K562 (cell line): ENCODE measurements around the gene KRTAP9-7. TPM values are rescaled to one million over a fixed set of nuclear protein-coding genes. Genes with fewer than 3 reads are reported as not detected.

Experiments used
- ATAC-seq: fragments of 200-7000 bp; cut with Tn5 transposase; 3 replicates; pipeline ENCODE4 v1.9.1; 2020; ENCODE audit warnings: moderate library complexity
- BruUV-seq: library from RNA; stranded (reverse); fragments of 400-500 nt; replicated peaks from 2 replicates; lab custom pipeline; 2021; lab: Mats Ljungman, UMichigan
- CTCF ChIA-PET: fragments of 300-600 bp; formaldehyde crosslinking; extraction: SDS; loops from one replicate; lab custom pipeline; 2021; ENCODE audit warnings: low intra/inter-chr PET ratio; lab: Yijun Ruan, JAX
- POLR2A ChIA-PET: fragments of 300-600, 350-650 bp; sonication (Branson Sonifier 250); formaldehyde crosslinking; extraction: SDS; loops from one replicate; lab custom pipeline; 2021; ENCODE audit warnings: antibody characterized with exemption, inconsistent platforms; lab: Yijun Ruan, JAX
- DNase-seq, 4 experiments: peaks; one replicate each; pipeline versions ENCODE4 v3.0.0 to v3.0.0-alpha.2; 2011 to 2018; ENCODE audit warnings: low spot score in 3 of 4, mixed read lengths in 3 of 4; ENCODE audit errors: extremely low read depth in 1 of 4
- FAIRE-seq: peaks from 2 replicates; lab custom pipeline; 2011; peaks lifted over from hg19 to GRCh38; lab: Jason Lieb, UNC
- H2AFZ ChIP-seq: 2 replicates; pipeline ENCODE4 v1.6.0; 2011; ENCODE audit warnings: low read depth, low read length, control low read depth, inconsistent platforms
- H3K27ac ChIP-seq: fragments of 200-600 bp; 3 replicates; pipeline ENCODE4 v1.8.0; 2011; ENCODE audit warnings: low read depth, mild to moderate bottlenecking, control low read depth, inconsistent platforms, low read length, moderate library complexity, mixed read lengths; ENCODE audit errors: extremely low read depth
- H3K27me3 ChIP-seq, 2 experiments: fragments of 300-600 bp in 1 of 2; 2 replicates in 1 of 2; 3 replicates in 1 of 2; pipeline versions ENCODE4 v1.6.0 to v1.8.0; 2011; ENCODE audit warnings: inconsistent platforms in 2 of 2, low read length in 2 of 2, mild to moderate bottlenecking in 1 of 2, mixed read lengths in 1 of 2, moderate library complexity in 1 of 2; ENCODE audit not compliant: control insufficient read depth in 2 of 2, insufficient read depth in 2 of 2
- H3K36me3 ChIP-seq: fragments of 300-600 bp; 3 replicates; pipeline ENCODE4 v1.8.0; 2011; ENCODE audit warnings: mild to moderate bottlenecking, low read length, inconsistent platforms; ENCODE audit not compliant: control insufficient read depth, insufficient read depth
- H3K4me1 ChIP-seq, 2 experiments: fragments of 200-600 bp in 1 of 2; replicated peaks in 1 of 2; 2 replicates in 1 of 2; 3 replicates in 1 of 2; pipeline versions ENCODE4 v1.5.1 to v1.8.0; 2011; ENCODE audit warnings: inconsistent platforms in 2 of 2, low read length in 2 of 2, mild to moderate bottlenecking in 1 of 2, mixed read lengths in 1 of 2, moderate library complexity in 1 of 2; ENCODE audit not compliant: control insufficient read depth in 2 of 2, insufficient read depth in 2 of 2
- H3K4me2 ChIP-seq: 2 replicates; pipeline ENCODE4 v1.6.1; 2011; ENCODE audit warnings: low read length, control low read depth, inconsistent platforms, mixed read lengths; ENCODE audit not compliant: insufficient read depth
- H3K4me3 ChIP-seq: fragments of 200-600 bp; sonication (generic), shearing (Covaris generic); 2 replicates; pipeline ENCODE4 v1.5.1; 2016; ENCODE audit warnings: control low read depth, inconsistent platforms
- H3K79me2 ChIP-seq: fragments of 200-600 bp; 3 replicates; pipeline ENCODE4 v1.8.0; 2011; ENCODE audit warnings: low read length, inconsistent platforms; ENCODE audit not compliant: control insufficient read depth, insufficient read depth
- H3K9ac ChIP-seq, 2 experiments: 2 replicates each; pipeline versions ENCODE4 v1.6.0 to v1.6.1; 2011; ENCODE audit warnings: low read depth in 2 of 2, low read length in 2 of 2, control low read depth in 1 of 2, inconsistent platforms in 1 of 2, mild to moderate bottlenecking in 1 of 2, mixed read lengths in 1 of 2; ENCODE audit not compliant: insufficient read depth in 1 of 2
- H3K9me1 ChIP-seq: one replicate; pipeline ENCODE4 v1.6.0; 2011; ENCODE audit warnings: inconsistent platforms, mild to moderate bottlenecking, low read length, moderate library complexity; ENCODE audit not compliant: control insufficient read depth, insufficient read depth
- H3K9me3 ChIP-seq: replicated peaks from 2 replicates; pipeline ENCODE4 v1.5.1; 2011; ENCODE audit warnings: low read depth, low read length, inconsistent platforms; ENCODE audit not compliant: control insufficient read depth, insufficient read depth
- H4K20me1 ChIP-seq: replicated peaks from 2 replicates; pipeline ENCODE4 v1.6.1; 2011; ENCODE audit warnings: low read length, inconsistent platforms, mixed read lengths; ENCODE audit not compliant: control insufficient read depth, insufficient read depth
- CBX1 ChIP-seq: sonication (generic); IDR thresholded peaks from 2 replicates; pipeline ENCODE4 v1.6.1; 2016; ENCODE audit warnings: antibody characterized with exemption, low read depth, mild to moderate bottlenecking
- HDAC1 ChIP-seq, 2 experiments: fragments of 450-650 bp; IDR thresholded peaks; 2 replicates each; pipeline ENCODE4 v1.6.1; 2016 to 2017; ENCODE audit warnings: inconsistent platforms in 1 of 2, mild to moderate bottlenecking in 1 of 2, moderate library complexity in 1 of 2
- NRF1 ChIP-seq, 2 experiments: fragments of 450-650 bp; IDR thresholded peaks in 1 of 2; conservative IDR thresholded peaks in 1 of 2; 2 replicates each; pipeline ENCODE4 v1.6.1; 2014; ENCODE audit warnings: mild to moderate bottlenecking in 2 of 2
- PHF21A ChIP-seq: fragments of 450-650 bp; IDR thresholded peaks from 2 replicates; pipeline ENCODE4 v1.6.1; 2017; ENCODE audit warnings: low read depth, borderline replicate concordance
- POLR2B ChIP-seq: fragments of 450-650 bp; IDR thresholded peaks from 2 replicates; pipeline ENCODE4 v1.6.1; 2018; ENCODE audit warnings: low read depth; ENCODE audit not compliant: partially characterized antibody
- RBM15 ChIP-seq: fragments of 200-400 bp; formaldehyde crosslinking; IDR thresholded peaks from 2 replicates; pipeline ENCODE4 v1.6.1; 2018; ENCODE audit warnings: mild to moderate bottlenecking, low read length, moderate library complexity; ENCODE audit not compliant: insufficient read depth
- ZBTB43 ChIP-seq: sonication (generic); formaldehyde crosslinking; IDR thresholded peaks from 2 replicates; pipeline ENCODE4 v1.8.0; 2023; ENCODE audit warnings: mild to moderate bottlenecking, missing genetic modification reagents
- ZNF512 ChIP-seq: IDR thresholded peaks from 2 replicates; pipeline ENCODE4 v1.6.1; 2016; ENCODE audit warnings: missing genetic modification characterization, missing compliant biosample characterization
- WGBS: fragments of 100-300 bp; shearing (Covaris generic); methylation state at CpG from one replicate; pipeline ENCODE4 v1.1.6; 2016; ENCODE audit warnings: low coverage, mixed read lengths; ENCODE audit not compliant: insufficient coverage; ENCODE audit errors: missing lambda C conversion rate; 5-methylcytosine and 5-hydroxymethylcytosine counted together
- in situ Hi-C: fragments of 300-500 bp; cut with MboI; formaldehyde crosslinking; loops from 4 replicates; pipeline ENCODE4 v1.15.0; 2018; ENCODE audit warnings: inconsistent platforms, mixed read lengths
- intact Hi-C: fragments of 100-400 bp; cut with micrococcal nuclease; formaldehyde crosslinking; loops from 2 replicates; pipeline ENCODE4 v1.14.2; 2022
- polyA plus RNA-seq, 8 experiments: library from polyadenylated mRNA; depleted of rRNA in 4 of 8; stranded (reverse) in 5 of 8; unstranded in 3 of 8; fragments of >200 nt; fragmentation: Nextera tagmentation in 2 of 8; fragmentation: Illumina TruSeq in 1 of 8; extraction: Ambion mirVana in 2 of 8; extraction: Trizol in 1 of 8; gene quantifications; 2 replicates each; pipeline versions ENCODE4 v1.2.1 to v1.2.3, GENCODE V29; 2011 to 2014; ENCODE audit warnings: inconsistent platforms in 1 of 8, missing spikeins in 1 of 8
- total RNA-seq, 7 experiments: library from RNA; depleted of rRNA in 6 of 7; stranded (reverse); fragments of >200 nt in 6 of 7; fragmentation: Illumina TruSeq in 2 of 7; extraction: Trizol in 2 of 7; gene quantifications; 2 replicates each; pipeline versions ENCODE4 v1.2.1 to v1.2.3, GENCODE V29; 2011 to 2021; ENCODE audit warnings: low replicate concordance in 1 of 7

The KRTAP9-7 gene
- total and polyA plus RNA-seq, 9 of the 15 experiments (the other 6 are each of a cell fraction or from before 2014, with no cell fraction given): not detected

GRCh38 chr17:41230094-41230493 is 45.4 kb upstream of the KRTAP9-7 start:
- ChIA-PET POLR2A (interaction anchor here (0.7 kb wide), 1 partner anchor 84 kb away, joined by 3 read pairs; no protein-coding TSS in a partner anchor), CTCF (no interaction called here)
- Histone ChIP-seq H3K9ac (no peak overlapping the region), H3K79me2 (no peaks in the 10 kb centered on the region), H3K4me1 (no peaks in the 10 kb centered on the region), H3K4me2 (no peak overlapping the region), H3K36me3 (no peaks in the 10 kb centered on the region), H3K9me1 (no peaks in the 10 kb centered on the region), H4K20me1 (no peaks in the 10 kb centered on the region), H3K9me3 (no peaks in the 10 kb centered on the region), H3K4me3 (no peak overlapping the region), H3K27me3 (no peaks in the 10 kb centered on the region), H3K27ac (no peak overlapping the region), H2AFZ (no peak overlapping the region)
- FAIRE-seq (no peak), ATAC-seq (no peak), DNase-seq (no peak)
- intact Hi-C loops: no loop called here
- no TSS peak for BruUV-seq
- in situ Hi-C loops: no loop called here
- no peak for TF ChIP-seq CBX1
- peak; percentile 69 for TF ChIP-seq ZNF512 (tag)

GRCh38 chr17:41231731-41232130 is 43.8 kb upstream of the KRTAP9-7 start:
- no peaks in the 10 kb centered on the region for H3K4me1 ChIP-seq
- H3K27ac ChIP-seq: no peak overlapping the region
- H3K4me2 ChIP-seq: no peak overlapping the region
- WGBS: 0% methylated on average over 6 of the region's 6 CpGs
- no peaks in the 10 kb centered on the region for H3K27me3 ChIP-seq
- no peaks in the 10 kb centered on the region for H4K20me1 ChIP-seq
- H3K36me3 ChIP-seq: no peaks in the 10 kb centered on the region
- no TSS peak for BruUV-seq
- H2AFZ ChIP-seq: no peak overlapping the region
- no peaks in the 10 kb centered on the region for H3K9me3 ChIP-seq
- POLR2A ChIA-PET: no interaction called here
- TF ChIP-seq ZBTB43 (CRISPR knock-in tag) (no peak), POLR2B (no peak), NRF1 (conservative IDR thresholded peaks at IDR 0.05 in 1 of 2, IDR thresholded peaks at IDR 0.05 in 1 of 2) (no peak), PHF21A (no peak), RBM15 (no peak), HDAC1 (IDR thresholded peaks at IDR 0.05) (no peak)
- TF ChIP-seq, all 486 proteins: peak for 0
- CTCF ChIA-PET: no interaction called here
- ATAC-seq (no peak), DNase-seq (no peak), FAIRE-seq (no peak)
- Histone ChIP-seq H3K9me1 (no peaks in the 10 kb centered on the region), H3K4me3 (no peak overlapping the region), H3K9ac (no peak overlapping the region), H3K79me2 (no peaks in the 10 kb centered on the region)
- in situ Hi-C loops (no loop called here), intact Hi-C loops (no loop called here)
